Esophagus squamous epithelium (tissue), 4 donors: Measurements from ENCODE around the gene EYS.

Experiments
- CTCF ChIP-seq, 6 experiments: fragments of 450-650 bp in 4 of 6; fragments of 200-600 bp in 2 of 6; sonication (generic) in 2 of 6; IDR thresholded peaks; one replicate each; pipeline ENCODE4 v1.5.1; 2016 to 2019; ENCODE audit warnings: antibody characterized with exemption in 6 of 6, mild to moderate bottlenecking in 4 of 6, moderate library complexity in 4 of 6
- POLR2A ChIP-seq, 4 donors: fragments of 450-650 bp; IDR thresholded peaks; one replicate each; pipeline ENCODE4 v1.6.1; 2017; ENCODE audit warnings: antibody characterized with exemption in 4 of 4, mild to moderate bottlenecking in 4 of 4, moderate library complexity in 3 of 4

- TF ChIP-seq CTCF (IDR thresholded peaks at IDR 0.05) (no peak), POLR2A (IDR thresholded peaks at IDR 0.05) (no peak)
These were observed 991.4 kb downstream of the EYS start for GRCh38 chr6:64715624-64716023.
